T-helper 22 cell (primary cell): ENCODE results near the gene RUVBL1.

Experiments used
- DNase-seq: peaks from one replicate; pipeline ENCODE4 v3.0.0-alpha.2; 2020; ENCODE audit warnings: low read depth

Gene RUVBL1

DNA sequence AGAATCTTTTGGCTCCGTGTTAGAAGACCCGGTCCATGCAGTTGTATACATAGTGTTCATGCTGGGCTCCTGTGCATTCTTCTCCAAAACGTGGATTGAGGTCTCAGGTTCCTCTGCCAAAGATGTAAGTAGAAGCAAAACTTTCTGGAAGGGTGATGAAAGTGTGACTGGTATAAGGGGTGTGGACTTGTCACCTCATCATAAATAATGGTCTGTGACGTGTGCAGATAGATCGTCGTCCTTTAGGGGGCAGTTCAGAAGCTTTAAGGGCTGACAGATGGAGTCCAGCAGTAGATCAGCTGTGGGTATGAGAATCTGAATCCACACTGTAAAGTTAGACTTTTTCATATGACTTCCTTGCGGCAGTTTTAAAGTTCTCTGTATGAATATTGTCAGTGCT, 56.1 kb downstream of the RUVBL1 start:
- DNase-seq, result no peak

DNA sequence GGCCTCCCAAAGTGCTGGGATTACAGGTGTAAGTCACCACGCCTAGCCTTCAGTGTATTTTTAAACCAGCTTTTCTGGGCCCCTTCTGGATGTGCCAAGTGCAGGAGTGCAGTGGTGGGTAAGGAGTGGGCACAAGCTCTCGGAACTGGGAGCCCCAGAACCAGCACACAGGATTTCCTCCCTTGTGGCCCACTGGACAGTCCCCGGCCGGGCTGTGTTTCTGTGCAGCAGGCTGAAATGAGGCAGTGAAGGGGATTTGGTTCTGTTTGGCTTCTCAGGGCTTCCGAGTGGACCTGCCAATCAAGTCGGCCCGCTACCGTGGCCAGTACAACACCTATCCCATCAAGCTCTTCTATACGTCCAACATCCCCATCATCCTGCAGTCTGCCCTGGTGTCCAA, 56.9 kb downstream of the RUVBL1 start:
- no peak for DNase-seq

DNA sequence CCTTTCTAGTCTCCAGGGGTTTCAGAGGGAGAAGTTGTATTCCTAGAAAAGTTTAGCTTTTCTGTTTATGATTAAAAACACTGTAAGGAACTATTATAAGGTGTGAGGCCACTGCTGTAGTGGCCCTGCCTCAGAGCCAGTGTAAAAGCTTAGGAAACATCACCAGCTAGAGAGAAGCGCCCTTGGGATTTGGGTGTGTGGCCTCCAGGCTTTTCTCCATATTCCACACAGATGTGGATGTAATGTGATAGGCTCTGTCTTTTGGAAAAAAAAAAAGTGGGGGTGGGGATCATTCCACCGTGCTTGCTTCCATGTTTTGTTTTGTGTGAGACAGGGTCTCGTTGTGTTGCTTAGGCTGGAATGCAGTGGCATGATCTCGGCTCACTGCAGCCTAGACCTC, 57.5 kb downstream of the RUVBL1 start:
- no peak for DNase-seq

DNA sequence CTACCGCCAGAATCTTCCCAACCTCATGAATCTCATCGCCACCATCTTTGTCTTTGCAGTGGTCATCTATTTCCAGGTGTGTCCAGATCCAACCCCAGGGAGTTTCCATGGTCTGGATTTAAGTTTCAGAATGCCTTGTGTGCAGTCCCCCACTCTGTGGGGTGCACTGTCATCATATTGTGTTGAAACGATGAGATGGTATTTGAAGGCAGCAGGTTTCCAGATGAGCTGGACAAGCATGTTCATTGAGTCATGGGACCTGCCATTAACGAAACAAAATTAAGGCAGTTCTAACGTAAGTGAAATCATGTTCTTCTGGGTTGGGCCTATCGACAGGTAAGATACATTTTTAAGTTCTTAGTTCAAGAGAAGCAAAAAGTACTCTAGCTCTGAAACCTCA, 58.6 kb downstream of the RUVBL1 start:
- DNase-seq, result no peak

DNA sequence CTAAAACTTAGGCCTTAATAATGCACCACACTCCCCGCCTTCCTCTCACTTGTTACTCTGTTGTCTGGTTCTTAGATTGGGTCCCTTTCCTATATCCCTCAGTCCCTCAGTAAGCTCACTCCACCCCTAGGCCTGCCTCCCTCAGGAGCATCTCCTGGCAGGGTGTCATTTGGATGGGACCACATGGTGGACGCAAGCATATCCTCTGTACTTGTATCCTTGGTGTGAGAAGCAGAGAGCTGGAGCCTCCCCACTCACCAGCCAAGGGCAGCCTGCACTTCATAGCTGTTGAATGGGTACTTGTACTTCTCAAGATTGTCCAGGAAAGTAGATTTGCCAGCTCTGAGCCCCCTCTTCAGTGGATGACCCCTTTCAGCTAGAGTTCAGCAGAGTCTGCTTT, 59.7 kb downstream of the RUVBL1 start:
- DNase-seq, result no peak

DNA sequence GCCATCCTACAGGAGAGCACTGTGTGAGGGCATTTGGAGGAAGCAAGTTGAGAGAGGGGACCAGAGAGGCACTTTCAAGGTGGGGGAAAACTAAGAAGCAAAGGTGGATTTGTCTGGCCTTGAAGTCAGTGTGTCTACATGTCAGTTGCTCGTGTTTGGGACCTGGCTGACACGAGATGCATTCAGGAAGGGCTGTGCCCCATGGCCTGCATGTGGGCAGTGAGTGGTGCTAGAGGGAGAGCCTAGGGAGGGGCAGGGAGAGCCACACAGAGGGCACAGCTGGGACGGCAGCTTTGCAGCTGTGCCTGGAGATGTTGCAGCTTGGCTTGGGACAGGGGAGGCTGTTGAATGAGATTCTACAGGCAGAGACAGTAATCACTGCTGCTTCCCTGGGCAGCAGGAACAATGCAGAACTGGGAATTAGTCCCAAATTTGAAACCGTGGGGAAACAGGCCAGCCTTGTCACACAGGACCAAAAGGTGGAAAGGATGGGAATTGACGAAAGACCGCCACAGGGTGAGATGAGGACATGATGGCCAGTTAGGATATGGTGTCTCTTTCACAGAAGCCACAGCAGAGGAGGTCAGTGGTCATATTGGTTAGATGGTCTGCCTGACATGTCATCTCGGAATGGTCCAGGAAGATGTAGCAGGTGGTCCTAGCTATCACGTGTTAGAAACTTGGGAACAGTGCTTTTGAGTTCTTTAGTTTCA, 61.4 kb downstream of the RUVBL1 start:
- DNase-seq, result no peak

DNA sequence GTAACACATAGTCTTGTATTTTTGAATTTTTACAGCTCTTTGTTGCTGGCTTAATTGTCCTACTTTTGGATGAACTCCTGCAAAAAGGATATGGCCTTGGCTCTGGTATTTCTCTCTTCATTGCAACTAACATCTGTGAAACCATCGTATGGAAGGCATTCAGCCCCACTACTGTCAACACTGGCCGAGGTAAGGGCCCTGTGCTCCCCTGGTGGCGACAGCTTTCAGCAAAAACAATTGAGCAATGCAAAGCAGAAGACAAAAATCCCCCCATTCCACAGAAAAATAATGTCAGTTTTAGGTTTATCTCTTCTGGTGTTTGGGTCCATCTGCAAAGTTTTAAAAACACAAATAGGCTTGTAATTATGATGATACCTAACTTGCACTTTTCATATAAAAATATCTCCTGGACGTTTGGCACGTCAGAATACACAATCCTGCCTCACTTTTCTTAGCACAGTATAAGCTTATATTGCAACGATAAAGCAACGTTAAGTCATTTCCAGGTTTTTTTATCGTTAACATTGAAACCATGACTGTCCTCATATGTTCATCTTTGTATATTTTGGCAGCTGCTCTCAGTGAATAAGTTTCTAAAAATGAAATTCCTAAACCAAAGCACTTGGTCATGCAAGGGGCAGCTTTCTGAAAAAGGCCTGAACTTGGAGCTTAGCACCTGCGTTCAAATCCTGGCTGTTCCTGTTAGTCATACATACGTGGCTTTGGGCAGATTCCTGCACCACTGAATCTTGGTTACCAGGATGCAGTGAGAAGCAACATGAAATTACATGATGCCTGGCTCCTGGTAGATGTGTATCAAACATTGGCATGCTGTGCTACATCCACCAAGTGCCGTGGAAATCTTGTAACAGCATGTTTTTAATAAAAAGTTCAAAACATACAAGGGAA, 62.9 kb downstream of the RUVBL1 start:
- DNase-seq, result no peak

DNA sequence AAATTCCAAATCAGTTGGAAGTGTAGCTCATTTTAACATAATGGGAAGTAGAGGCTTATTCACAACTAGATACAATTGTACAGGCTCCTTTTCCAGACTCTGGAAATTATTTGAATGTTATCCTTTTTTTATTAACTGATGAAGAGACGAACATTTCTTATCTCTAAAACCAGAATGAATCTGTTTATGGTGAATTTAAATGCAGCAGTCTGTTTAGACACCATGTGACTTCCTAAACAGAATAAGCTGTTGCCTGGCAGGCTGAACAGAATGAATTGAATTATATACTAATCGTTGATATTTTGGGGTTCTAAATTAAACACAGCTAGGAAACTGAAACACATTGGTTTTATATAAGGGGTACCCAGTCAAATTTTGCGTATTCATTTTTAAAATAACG, 67.4 kb downstream of the RUVBL1 start:
- DNase-seq, result no peak

DNA sequence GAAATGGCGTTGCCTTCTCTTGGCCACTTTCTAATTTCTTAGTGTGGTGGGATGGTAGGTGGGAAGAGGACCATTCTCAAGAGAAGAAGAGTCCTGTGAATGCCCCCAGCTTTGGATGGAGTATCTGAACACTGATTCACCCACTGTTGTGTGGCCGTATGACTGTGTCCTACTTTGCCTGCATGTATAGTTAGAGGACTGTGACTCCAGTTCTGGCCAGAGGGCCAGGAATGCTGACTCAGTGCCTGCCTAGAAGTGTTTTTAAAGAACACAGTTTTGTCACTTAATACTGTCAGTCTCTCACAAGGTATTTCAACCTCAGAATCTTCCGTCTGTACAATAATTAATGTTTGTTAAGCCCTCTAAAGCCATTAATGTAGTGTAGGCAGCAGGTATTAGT, 69.2 kb downstream of the RUVBL1 start:
- no peak for DNase-seq

DNA sequence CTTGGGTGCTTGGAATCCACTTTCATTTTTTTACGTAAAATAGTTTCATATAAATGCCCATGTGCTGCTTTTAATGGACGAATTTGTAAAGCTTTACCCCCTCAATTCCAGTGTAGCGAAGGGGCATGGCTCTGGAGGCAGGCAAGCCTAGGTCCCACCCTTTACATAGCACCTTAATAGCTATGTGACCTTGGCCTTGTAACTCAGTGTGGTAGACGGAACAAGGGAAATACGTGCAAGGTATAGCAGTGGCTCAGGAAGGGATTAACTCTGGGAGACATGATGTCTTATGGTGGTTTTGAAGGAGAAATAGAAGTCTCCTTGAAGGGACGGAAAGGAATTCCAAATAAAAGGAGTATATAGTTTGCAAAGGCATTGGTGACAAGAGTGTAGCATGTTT, 70.0 kb downstream of the RUVBL1 start:
- DNase-seq, result no peak

DNA sequence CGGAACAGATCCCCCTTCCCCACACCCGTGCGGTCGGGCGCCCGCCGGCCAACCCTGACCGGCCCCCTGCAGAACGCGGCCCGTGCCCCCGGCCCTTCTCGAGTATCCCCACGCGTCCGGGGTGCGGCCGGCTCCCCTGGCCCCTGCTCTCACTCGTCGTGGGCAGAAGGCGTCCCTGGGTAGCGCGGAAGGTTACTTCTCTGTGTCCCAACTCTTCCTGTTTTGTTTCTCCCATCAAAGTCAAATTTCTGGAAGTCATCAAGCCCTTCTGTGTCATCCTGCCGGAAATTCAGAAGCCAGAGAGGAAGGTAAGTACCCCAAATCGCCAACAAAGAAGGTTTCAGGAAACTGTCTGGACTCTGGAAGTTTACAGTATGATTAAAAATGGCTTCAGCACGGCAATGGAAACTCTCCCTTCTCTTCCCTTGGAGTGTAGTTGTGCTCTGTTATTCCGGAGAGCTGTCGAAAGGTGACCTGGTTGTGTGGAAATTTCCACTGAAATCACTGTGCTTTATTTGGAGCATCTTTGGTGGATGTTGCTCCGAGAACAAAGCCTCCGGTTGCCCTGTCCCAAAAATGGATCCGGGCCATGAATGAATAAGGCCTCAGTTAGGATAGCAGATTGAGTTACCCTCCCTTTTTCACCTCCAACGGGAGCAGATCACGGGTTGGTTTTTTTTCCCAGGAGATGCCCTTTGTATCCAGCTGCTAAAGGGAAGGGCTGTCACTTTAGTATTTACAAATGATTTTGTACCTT, 70.8 kb downstream of the RUVBL1 start:
- no peak for DNase-seq

DNA sequence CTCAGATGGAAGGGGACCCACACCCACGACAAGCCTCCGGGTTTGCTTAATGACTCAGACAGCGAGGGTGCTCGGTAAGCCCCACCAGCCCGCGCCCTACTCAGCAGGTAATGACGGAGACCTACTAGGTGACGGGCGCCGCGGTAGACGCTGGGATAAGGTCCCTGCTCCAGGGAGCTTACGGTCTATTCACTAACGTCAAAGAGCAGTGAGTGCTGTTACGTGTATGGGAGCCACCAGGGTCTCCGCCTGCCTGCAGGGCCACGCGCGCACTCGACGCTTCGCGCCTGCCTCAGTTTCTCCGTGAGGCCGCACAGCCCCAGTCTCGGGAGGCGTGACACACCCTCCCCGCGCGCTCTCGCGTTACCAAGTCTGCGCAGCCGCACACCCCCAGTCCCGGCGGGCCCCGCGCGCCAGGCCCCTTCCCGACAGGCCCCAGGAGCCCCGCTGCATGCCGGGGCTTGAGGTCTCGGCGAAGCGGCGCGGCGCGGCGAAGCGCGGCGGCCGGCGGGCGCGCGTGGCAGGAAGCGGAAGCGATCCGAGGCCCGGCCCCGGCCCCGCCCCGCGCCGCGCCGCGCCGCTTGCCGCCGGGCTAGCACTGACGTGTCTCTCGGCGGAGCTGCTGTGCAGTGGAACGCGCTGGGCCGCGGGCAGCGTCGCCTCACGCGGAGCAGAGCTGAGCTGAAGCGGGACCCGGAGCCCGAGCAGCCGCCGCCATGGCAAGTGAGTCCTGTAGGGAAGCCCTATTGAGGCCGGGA, 71.6 kb downstream of the RUVBL1 start, which contains the start of gene SEC61A1:
SEC61A1 (plus strand) TSS at position 601 of the 758 bp plus-strand sequence; CDS start at position 717, 116 bp downstream.
- peak; percentile 90 for DNase-seq

DNA sequence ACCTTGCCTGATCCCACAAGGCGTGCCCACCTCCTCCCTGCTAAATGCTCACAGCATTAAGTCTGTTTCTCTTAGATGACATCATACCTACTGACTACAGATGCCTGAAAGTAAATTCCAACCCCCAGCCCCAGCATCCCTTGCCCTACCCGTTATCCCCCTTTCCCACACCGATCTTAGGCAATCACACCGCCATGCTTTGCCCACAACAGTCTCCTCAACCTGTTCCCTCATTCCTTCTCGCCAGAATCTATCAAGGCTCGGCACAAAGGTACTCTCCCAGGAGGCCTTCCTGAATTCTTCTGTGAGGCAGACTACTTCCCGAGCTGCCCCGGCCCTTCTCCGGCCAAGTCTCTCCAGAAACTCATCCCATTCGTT, 72.2 kb downstream of the RUVBL1 start:
- DNase-seq, result no peak

DNA sequence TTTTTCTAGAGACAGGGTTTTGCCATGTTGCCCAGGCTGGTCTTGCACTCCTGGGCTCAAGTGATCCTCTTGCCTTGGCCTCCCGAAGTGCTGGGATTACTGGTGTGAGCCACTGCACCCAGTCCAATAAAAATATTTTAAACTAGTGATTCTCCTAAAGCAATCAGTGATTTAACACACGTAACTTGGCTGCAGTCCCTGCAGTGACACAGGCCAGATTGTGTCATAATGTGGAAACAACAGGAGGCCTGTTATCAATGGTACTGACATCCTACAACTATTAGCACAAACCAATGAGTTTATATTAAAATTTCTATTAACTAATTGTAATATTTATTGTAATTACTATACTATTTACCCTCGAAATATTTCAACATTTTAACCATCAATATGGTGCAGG, 73.0 kb downstream of the RUVBL1 start:
- no peak for DNase-seq

DNA sequence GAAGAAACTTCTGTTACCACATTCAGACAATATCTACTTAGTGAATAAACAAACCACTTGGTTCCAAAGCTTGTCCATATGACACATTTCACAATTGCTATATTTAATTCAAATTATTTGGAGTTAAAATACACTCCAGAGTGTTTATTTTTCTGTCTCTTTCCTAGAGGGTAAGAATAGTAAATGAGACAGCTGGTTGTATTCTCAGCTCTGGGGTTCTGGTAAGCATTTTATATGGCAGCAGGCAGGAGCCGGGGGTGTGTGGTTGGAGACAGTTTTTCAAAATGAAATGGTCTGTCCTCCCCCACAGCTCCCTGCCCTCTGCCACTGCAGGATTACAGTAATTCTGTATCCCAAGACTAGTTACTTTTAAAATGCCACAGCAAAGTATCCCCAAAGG, 82.3 kb downstream of the RUVBL1 start:
- DNase-seq, result no peak

DNA sequence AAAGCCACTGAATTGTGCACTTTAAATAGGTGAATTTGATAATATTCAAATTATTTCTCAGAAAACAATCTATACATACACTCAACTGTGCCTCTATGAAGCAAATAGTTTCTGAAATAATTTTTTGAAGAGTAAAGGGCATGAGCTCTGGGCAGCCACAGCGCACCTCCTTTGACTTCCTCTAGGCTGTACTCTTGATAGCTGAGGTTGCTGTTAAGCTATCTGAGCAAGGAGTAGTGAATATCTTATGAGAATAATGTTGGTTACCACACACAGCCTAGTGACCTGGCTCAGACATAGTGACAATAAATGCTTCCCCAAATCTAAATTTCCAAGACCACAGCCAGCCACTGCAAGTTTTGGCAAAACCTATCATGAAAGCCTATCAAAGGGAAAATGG, 83.0 kb downstream of the RUVBL1 start:
- no peak for DNase-seq

DNA sequence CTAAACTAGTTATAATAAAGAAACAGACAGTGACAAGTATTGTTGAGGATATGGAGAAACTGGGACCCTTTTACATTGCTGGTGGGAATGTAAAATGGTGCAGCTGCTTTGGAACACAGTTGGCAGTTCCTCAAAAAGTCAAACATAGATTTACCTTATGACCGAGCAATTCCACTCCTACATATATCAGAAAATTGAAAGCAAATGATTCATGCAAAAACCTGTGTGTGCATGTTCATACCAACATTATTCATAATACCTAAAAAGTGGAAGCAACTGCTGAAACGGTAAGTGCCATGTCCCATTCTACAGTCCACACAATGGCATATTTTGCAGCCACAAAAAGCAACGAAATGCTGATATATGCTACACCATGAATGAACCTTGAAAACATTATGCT, 83.6 kb downstream of the RUVBL1 start:
- no peak for DNase-seq

DNA sequence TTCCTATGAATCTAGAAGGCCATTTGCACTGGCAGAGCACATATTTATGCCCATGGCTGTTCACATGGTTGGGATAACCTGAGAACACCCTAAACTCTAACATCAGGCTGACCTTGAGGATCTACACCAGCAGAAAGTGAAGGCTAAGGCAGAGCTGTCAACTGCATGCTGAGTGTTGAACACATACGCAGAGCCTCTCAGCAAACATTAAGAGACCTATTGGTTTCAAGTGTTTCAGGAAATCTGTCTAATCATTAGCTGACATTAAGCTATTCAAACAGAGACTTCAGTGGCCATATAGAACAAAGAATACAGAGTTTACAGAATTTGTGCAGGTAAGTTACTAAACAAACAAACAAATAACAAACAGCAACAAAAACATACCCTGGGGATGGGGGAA, 87.5 kb downstream of the RUVBL1 start:
- DNase-seq, result no peak

DNA sequence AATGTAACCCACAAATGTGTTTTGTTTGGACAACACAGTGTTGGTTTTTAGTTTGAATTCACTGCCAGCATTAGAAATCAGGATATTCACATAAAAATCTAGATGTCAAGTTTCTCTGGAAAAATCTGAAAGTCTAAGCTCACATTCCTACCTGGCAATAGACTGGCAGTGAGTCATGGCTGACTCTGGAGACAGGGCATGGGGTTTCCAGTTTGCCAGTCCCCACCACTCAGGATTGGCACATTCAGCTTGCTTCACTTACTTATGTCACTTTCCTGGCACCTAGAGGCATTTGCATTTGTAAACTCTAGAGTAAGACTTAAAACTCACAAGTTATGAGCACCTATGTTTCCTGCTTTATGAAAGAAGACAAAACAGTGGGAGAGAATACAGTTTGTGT, 90.5 kb downstream of the RUVBL1 start:
- no peak for DNase-seq
